Renal pelvis (tissue), 4 donors: Measurements from ENCODE around the gene NDUFB7. TPM values are rescaled to one million over a fixed set of nuclear protein-coding genes. Genes with fewer than 3 reads are reported as not detected.
A peak's percentile ranks its signal among the peaks of the same experiment; 100 is the strongest.

Experiments used
- DNase-seq: peaks from one replicate; pipeline ENCODE4 v3.0.0-alpha.2; 2013
- polyA plus RNA-seq, 3 donors: library from polyadenylated mRNA; unstranded; fragments of 120-200 nt; gene quantifications; one replicate each; pipeline ENCODE4 v1.2.1, GENCODE V29; 2013; ENCODE audit not compliant: insufficient read length in 3 of 3

NDUFB7 gene
- polyA plus RNA-seq, 3 donors = 107 to 138 (median 131) TPM

DNA sequence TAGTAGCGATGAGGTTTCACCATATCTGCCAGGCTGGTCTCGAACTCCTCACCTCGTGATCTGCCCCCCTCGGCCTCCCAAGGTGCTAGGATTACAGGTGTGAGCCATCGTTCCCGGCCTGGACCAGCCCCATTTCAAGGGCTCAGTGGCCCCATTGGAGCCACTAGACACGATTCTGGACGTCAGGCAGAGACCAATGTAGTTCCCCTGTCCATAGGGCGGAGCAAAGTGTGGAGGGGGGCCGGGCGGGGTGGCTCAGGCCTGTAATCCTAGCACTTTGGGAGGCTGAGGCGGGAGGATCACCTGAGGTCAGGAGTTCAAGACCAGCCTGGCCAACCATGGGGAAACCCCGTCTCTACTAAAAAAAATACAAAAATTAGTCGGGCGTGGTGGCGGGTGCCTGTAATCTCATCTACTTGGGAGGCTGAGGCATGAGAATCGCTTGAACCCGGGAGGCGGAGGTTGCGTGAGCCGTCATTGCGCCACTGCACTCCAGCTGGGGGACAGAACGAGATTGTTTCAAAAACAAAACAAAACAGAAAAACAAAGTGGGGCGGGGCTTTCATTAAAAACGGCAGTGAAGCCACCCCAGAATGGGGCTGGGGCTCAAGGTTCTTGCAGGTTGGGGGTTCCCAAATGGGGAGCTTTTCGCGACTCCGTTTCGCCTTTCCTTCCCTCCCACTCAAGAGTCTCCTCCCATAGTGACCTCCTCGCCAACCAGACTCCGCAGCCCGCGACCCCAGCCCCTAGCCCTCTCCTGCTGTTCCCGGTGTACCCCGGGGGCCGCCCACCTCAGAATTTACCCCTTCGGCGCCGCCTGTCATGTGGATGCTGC lies 43.2 kb downstream of the NDUFB7 start:
- no peak for DNase-seq

DNA sequence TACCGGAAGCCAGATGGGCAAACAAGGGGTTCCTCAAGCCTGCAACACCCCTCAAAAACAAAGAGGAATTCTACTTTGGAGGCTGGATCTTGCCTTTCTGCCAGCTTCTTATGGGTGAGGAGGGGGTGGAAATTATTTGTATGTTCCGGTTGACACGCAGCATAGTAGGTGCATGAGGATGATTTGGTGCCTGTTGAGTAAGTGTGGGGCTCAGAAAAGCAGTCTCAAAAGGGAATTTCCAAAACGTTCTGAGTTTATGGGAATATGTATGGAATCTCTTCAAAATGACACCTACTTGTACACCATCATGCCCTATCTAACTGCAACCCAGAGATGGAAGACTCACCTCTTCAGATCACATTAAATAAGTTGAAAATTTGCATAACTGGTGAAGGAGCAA lies 45.4 kb downstream of the NDUFB7 start:
- no peak for DNase-seq

DNA sequence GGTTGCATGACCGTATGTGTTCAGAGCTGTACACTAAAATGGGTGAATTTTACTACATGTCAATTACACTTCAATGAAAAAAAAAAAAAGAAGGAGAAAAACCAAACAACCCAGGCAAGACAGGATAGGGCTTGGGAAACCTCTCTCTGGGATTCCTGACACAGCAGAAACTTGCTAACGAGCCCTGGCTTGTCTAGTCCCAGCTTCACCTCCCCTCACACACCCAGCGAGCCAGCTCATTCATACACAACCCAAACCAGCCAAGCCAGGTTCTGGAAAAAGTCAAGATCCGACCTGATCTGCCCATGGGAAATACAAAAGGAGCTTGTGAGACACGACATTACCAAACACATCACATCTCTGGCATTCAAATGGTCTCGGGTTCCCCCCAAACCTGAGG lies 46.1 kb downstream of the NDUFB7 start:
- DNase-seq = no peak

DNA sequence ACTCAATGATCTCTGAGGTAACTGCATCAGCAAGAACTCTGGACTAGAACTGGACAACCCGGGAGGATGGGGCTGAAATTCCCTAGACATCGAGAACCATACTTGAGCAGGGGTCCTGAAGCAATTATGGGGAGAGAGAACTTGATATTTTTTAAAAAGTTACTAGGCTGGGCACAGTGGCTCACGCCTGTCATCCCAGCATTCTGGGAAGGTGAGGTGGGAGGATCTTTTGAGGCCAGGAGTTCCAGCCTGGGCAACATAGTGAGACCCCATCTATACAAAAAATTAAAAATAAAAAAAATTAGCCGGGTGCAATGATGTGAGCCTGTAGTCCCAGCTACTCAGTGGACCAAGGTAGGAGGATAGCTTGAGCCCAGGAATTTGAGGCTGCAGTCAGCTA lies 51.3 kb downstream of the NDUFB7 start:
- DNase-seq = no peak

DNA sequence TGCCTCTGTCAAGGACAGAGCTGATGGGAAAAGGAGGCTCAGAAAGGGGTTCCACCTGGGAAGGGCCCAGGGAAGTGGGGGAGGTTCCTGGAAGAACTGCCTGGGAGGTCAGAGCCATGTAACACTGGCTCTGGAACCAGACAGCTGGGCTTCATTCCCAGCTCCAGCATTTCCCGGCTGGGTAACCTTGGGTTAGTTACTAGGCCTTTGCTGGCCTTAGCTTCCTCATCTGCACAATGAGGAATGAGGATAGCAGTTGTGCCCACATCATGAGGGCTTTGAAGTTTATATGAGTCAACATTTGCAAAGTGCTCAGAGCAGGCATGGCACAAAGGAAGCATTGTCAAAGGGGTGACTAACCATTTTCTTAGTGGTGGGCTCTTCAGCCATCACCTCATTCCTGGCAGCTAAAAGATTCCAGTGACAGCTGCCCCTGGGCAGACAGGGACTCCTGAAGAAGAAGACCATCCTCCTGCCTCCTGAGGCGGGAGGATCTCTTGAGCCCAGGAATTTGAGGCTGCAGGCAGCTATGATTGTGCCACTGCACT lies 51.9 kb downstream of the NDUFB7 start:
- no peak for DNase-seq

DNA sequence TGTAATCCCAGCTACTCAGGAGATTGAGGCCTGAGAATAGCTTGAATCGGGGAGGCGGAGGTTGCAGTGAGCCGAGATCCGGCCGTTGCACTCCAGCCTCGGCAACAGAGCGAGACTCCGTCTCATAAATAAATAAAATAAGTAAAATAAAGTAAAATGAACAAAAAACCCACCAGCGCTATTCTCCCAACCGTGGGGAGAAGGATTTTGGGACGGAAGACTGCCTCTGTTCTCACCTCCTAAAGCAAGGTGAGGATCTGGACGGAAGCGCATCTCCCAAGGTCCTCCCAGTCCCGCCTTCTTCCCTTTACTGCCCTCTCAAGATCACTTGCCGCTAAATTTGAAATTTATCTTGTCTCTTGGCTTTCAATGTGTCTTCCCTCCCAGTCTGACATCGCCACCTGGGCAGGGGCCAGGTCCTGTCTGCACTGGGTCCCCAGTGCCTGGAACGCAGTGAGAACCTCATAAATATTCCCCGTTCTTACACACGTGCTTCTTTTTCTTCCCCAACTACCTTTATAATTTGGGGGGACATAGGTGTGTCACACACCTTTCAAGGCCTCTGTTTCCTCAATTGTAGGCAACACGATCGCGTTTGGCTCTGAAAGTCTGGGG lies 52.5 kb downstream of the NDUFB7 start:
- no peak for DNase-seq

DNA sequence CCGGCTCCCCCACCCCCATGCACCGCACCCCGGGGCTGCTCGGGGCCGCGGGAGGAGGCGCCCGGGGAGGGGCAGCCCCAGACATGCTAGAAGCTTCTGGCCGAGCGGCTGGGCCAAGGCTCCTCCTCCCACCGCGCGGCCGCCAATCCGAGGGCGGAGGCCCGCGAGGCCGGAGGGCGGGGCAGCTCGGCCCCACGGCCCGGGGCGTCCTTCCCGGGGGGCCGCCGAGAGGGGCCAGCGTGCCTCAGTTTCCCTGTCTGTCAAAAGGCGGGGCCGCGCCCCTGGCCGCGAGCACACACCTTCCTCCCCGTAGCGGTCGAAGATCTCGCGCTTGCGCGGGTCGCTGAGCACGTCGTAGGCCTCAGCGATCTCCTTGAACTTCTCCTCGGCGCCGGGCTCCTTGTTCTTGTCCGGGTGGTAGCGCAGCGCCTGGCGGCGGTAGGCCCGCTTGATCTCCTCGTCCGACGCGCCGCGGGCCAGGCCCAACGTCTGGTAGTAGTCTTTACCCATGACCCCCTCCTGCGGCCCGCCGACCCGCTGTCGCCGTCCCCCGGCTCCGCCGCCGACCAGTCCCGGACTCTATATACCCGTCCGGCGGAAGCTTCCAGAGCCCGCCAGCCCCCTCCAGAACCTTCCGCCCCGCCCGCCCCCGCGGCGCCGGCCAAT lies 53.9 kb downstream of the NDUFB7 start, which contains the start of gene DNAJB1:
Gene DNAJB1 (minus strand): TSS at position 558 of the 666 bp plus-strand sequence. CDS start 48 bp downstream, at position 510.
- peak; percentile 52 for DNase-seq

DNA sequence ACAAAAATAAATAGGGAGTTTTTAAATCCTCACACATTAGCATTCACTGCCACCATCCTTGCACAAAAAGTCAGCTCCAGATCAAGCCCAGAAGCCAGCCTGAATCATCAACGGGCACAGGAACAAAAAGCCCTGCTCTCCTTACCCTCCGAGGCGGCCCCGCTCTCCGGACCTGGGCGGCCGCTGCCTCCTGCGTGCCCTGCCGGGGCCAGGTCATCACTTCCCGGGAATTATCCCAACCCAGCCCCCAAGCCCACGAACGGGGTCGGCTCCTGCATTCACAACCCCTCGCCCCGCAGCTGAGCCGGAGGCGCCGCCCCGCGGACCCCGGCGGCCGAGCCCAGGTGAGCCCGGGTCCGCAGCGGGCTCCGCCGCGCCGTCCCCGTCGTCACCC lies 54.4 kb downstream of the NDUFB7 start:
- no peak for DNase-seq

DNA sequence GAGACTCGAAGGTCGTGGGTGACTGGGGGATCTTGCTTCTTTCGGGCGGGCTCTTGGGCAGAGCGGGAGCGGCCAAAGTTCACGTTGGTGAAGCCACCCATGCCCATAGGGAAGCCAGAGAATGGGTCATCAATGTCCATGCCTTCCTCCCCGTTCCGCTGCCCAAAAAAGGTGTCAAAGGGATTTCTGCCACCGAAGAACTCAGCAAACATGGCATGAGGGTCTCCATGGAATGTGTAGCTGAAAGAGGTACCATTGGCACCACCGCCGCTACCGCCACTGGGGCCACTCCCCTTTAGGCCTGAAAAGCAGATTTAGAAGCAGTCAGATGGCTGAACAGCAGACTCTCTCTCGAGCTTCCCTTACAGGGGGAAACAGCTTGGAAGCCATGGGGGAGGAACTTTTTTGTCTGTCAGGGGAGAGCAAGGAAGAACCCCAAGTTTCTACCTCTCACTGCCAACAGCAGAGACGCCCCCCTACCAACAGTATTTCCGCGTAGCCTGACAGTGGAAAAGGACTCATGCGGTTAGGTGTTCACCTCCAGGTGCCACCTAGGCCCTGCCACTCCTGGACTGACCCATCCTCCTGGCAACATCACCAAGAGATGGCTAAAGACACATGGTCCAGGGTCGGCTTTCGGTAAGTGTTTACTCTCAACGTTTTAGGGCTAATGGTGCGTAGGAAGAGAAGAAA lies 55.0 kb downstream of the NDUFB7 start:
- no peak for DNase-seq

Other genes starting within 250 kb of the NDUFB7 start
- gene ADGRE5, start 190.6 kb downstream of the NDUFB7 start, polyA plus RNA-seq = 10 to 100 TPM; 19.1 to 19.9 (median 19.2) TPM
- 10 to 100 TPM; 54.0 to 67.7 (median 65.9) TPM for gene DDX39A, start 152.7 kb downstream of the NDUFB7 start, polyA plus RNA-seq
- 100 to 1,000 TPM; 101 to 109 (median 108) TPM for gene PKN1, start 138.8 kb downstream of the NDUFB7 start, polyA plus RNA-seq
- 1 to 10 TPM; 5.6 to 7.0 (median 6.3) TPM for gene PTGER1, start 96.7 kb downstream of the NDUFB7 start, polyA plus RNA-seq
- 100 to 1,000 TPM in 1 of 3 donors, 10 to 100 TPM in 2; 93.8 to 104 (median 97.9) TPM for gene GIPC1, start 75.9 kb downstream of the NDUFB7 start, polyA plus RNA-seq
- 100 to 1,000 TPM in 1 of 3 donors, 10 to 100 TPM in 2; 93.2 to 109 (median 95.9) TPM for gene DNAJB1, start 53.7 kb downstream of the NDUFB7 start, polyA plus RNA-seq
- 100 to 1,000 TPM; 156 to 183 (median 160) TPM for gene TECR, start 42.5 kb downstream of the NDUFB7 start, polyA plus RNA-seq
- under 1 TPM in 2 of 3 donors, not detected in 1; 0.10 to 0.18 TPM for gene CLEC17A, start 11.0 kb upstream of the NDUFB7 start, polyA plus RNA-seq
- gene ADGRE3, start 102.8 kb upstream of the NDUFB7 start, polyA plus RNA-seq = under 1 TPM in 1 of 3 donors, not detected in 2; 0.10 TPM
- 10 to 100 TPM; 13.9 to 29.0 (median 27.3) TPM for gene ZNF333, start 118.0 kb upstream of the NDUFB7 start, polyA plus RNA-seq
- gene ADGRE2, start 206.5 kb upstream of the NDUFB7 start, polyA plus RNA-seq = under 1 TPM; 0.30 to 0.48 (median 0.48) TPM